Caco-2 (cell line): ENCODE measurements around the gene RAB41. TPM values are rescaled to one million over a fixed set of nuclear protein-coding genes. Genes with fewer than 3 reads are reported as not detected.
A peak's percentile ranks its signal among the peaks of the same experiment; 100 is the strongest.

Source experiments
- BruUV-seq: library from RNA; stranded (reverse); fragments of 400-500 nt; replicated peaks from 2 replicates; lab custom pipeline; 2021; lab: Mats Ljungman, UMichigan
- CTCF ChIA-PET: fragments of 300-600 bp; sonication (Branson Sonifier 250); formaldehyde crosslinking; loops from one replicate; lab custom pipeline; 2022; ENCODE audit warnings: antibody characterized with exemption; lab: Charles Lee
- POLR2A ChIA-PET: fragments of 300-600 bp; sonication (Branson Sonifier 250); formaldehyde crosslinking; loops from one replicate; lab custom pipeline; 2022; ENCODE audit warnings: antibody characterized with exemption; lab: Charles Lee
- DNase-seq, 2 experiments: peaks; one replicate each; pipeline versions ENCODE4 v3.0.0 to v3.0.0-alpha.2; 2020 to 2022
- H3K27me3 ChIP-seq: replicated peaks from 2 replicates; pipeline ENCODE4 v1.6.0; 2011; ENCODE audit warnings: low read length; ENCODE audit not compliant: control insufficient read depth, insufficient read depth
- H3K36me3 ChIP-seq: 2 replicates; pipeline ENCODE4 v1.5.1; 2011; ENCODE audit warnings: low read length; ENCODE audit not compliant: control insufficient read depth, insufficient read depth
- H3K4me1 ChIP-seq: fragments of 250-450 bp; sonication (Bioruptor Pico); 2 replicates; pipeline ENCODE4 v1.5.1; 2020; ENCODE audit warnings: mild to moderate bottlenecking
- H3K4me3 ChIP-seq: 2 replicates; pipeline ENCODE4 v1.5.1; 2011; ENCODE audit warnings: low read depth, mild to moderate bottlenecking, control low read depth, low read length
- H3K9me3 ChIP-seq: fragments of 250-450 bp; sonication (Bioruptor Pico); 2 replicates; pipeline ENCODE4 v1.5.1; 2020; ENCODE audit warnings: mild to moderate bottlenecking, moderate library complexity
- H3K27ac Mint-ChIP-seq: one replicate; pipeline ENCODE4 v1.8.0; 2022; ENCODE audit warnings: mixed read lengths; ENCODE audit not compliant: unreplicated experiment
- H3K27me3 Mint-ChIP-seq: one replicate; pipeline ENCODE4 v1.8.0; 2022; ENCODE audit warnings: mixed read lengths; ENCODE audit not compliant: insufficient read depth, unreplicated experiment
- H3K36me3 Mint-ChIP-seq: one replicate; pipeline ENCODE4 v1.8.0; 2022; ENCODE audit warnings: mild to moderate bottlenecking, mixed read lengths; ENCODE audit not compliant: insufficient read depth, unreplicated experiment
- H3K4me1 Mint-ChIP-seq: one replicate; pipeline ENCODE4 v1.8.0; 2022; ENCODE audit warnings: low read depth, mixed read lengths; ENCODE audit not compliant: unreplicated experiment
- H3K4me3 Mint-ChIP-seq: one replicate; pipeline ENCODE4 v1.8.0; 2022; ENCODE audit warnings: mild to moderate bottlenecking, moderate library complexity, mixed read lengths; ENCODE audit not compliant: unreplicated experiment
- H3K9me3 Mint-ChIP-seq: one replicate; pipeline ENCODE4 v1.8.0; 2022; ENCODE audit warnings: mixed read lengths; ENCODE audit not compliant: unreplicated experiment
- intact Hi-C: fragments of 100-400 bp; cut with micrococcal nuclease; formaldehyde crosslinking; loops from one replicate; pipeline ENCODE4 v1.10.0; 2022; ENCODE audit not compliant: unreplicated experiment
- total RNA-seq: library from RNA; stranded (reverse); gene quantifications from 2 replicates; pipeline ENCODE4 v1.2.3, GENCODE V29; 2022
- TF ChIP-seq, protein P1 (sequence below), 2 experiments: fragments of 200-600 bp in 1 of 2; IDR thresholded peaks; 1 replicate in 1 of 2; 2 replicates in 1 of 2; pipeline versions ENCODE4 v1.5.1 to v1.8.0; 2011 to 2022; ENCODE audit warnings: antibody characterized with exemption in 1 of 2, control low read depth in 1 of 2, inconsistent platforms in 1 of 2, low read depth in 1 of 2, low read length in 1 of 2, mild to moderate bottlenecking in 1 of 2, moderate library complexity in 1 of 2; ENCODE audit not compliant: insufficient read depth in 1 of 2, severe bottlenecking in 1 of 2, unreplicated experiment in 1 of 2

The RAB41 gene
- total RNA-seq, 1 experiment from 2014 or later = not detected

GRCh38 chrX:70331161-70331560 lies 49.2 kb downstream of the RAB41 start:
- Histone ChIP-seq H3K36me3 (no peaks in the 10 kb centered on the region), H3K9me3 (no peaks in the 10 kb centered on the region), H3K4me3 (no peak overlapping the region), H3K27me3 (no peaks in the 10 kb centered on the region), H3K4me1 (no peaks in the 10 kb centered on the region)
- H3K27ac Mint-ChIP-seq = no peak overlapping the region
- ChIA-PET CTCF (no interaction called here), POLR2A (no interaction called here)
- H3K27me3 Mint-ChIP-seq = no peaks in the 10 kb centered on the region
- no TSS peak for BruUV-seq
- DNase-seq = no peak
- intact Hi-C loops = no loop called here
- no peaks in the 10 kb centered on the region for H3K9me3 Mint-ChIP-seq
- TF ChIP-seq, protein P1, sequence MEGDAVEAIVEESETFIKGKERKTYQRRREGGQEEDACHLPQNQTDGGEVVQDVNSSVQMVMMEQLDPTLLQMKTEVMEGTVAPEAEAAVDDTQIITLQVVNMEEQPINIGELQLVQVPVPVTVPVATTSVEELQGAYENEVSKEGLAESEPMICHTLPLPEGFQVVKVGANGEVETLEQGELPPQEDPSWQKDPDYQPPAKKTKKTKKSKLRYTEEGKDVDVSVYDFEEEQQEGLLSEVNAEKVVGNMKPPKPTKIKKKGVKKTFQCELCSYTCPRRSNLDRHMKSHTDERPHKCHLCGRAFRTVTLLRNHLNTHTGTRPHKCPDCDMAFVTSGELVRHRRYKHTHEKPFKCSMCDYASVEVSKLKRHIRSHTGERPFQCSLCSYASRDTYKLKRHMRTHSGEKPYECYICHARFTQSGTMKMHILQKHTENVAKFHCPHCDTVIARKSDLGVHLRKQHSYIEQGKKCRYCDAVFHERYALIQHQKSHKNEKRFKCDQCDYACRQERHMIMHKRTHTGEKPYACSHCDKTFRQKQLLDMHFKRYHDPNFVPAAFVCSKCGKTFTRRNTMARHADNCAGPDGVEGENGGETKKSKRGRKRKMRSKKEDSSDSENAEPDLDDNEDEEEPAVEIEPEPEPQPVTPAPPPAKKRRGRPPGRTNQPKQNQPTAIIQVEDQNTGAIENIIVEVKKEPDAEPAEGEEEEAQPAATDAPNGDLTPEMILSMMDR (IDR thresholded peaks at IDR 0.05; ENCODE audit: insufficient read depth in 1 of 2, low read depth in 1 of 2, low read length in 1 of 2, severe bottlenecking in 1 of 2, unreplicated experiment in 1 of 2) = no peak
- no peaks in the 10 kb centered on the region for H3K4me1 Mint-ChIP-seq
- H3K4me3 Mint-ChIP-seq = no peak overlapping the region
- peaks cover 6% of the 10 kb centered on the region for H3K36me3 Mint-ChIP-seq

- Mint-ChIP-seq H3K27ac (no peak overlapping the region), H3K36me3 (peaks cover 6% of the 10 kb centered on the region), H3K9me3 (no peaks in the 10 kb centered on the region), H3K27me3 (no peaks in the 10 kb centered on the region), H3K4me1 (no peaks in the 10 kb centered on the region), H3K4me3 (no peak overlapping the region)
- ChIA-PET CTCF (no interaction called here), POLR2A (no interaction called here)
- no TSS peak for BruUV-seq
- H3K36me3 ChIP-seq = no peaks in the 10 kb centered on the region
- no peak overlapping the region for H3K4me3 ChIP-seq
- intact Hi-C loops = no loop called here
- TF ChIP-seq, protein P1 (IDR thresholded peaks at IDR 0.05; ENCODE audit: insufficient read depth in 1 of 2, low read depth in 1 of 2, low read length in 1 of 2, severe bottlenecking in 1 of 2, unreplicated experiment in 1 of 2) = peak in 1 of 2 experiments; percentile 40
- H3K4me1 ChIP-seq = no peaks in the 10 kb centered on the region
- H3K27me3 ChIP-seq = no peaks in the 10 kb centered on the region
- no peak for DNase-seq
- H3K9me3 ChIP-seq = no peaks in the 10 kb centered on the region
Measured at GRCh38 chrX:70332600-70332999, 50.6 kb downstream of the RAB41 start.

Other genes starting within 250 kb of the RAB41 start
- not detected in 2 replicates for gene AWAT2, start 232.2 kb upstream of the RAB41 start, total RNA-seq
- not detected in 2 replicates for gene OTUD6A, start 219.7 kb upstream of the RAB41 start, total RNA-seq
- 41.6 and 44.7 TPM in 2 replicates for gene IGBP1, start 148.7 kb upstream of the RAB41 start, total RNA-seq
- gene DGAT2L6, start 104.7 kb upstream of the RAB41 start, total RNA-seq = not detected in 2 replicates
- not detected in 2 replicates for gene AWAT1, start 47.5 kb upstream of the RAB41 start, total RNA-seq
- gene P2RY4, start 22.0 kb upstream of the RAB41 start, total RNA-seq = 0.18 TPM in 1 of 2 replicates, not detected in the other
- gene ARR3, start 13.8 kb upstream of the RAB41 start, total RNA-seq = not detected in 2 replicates
- 44.4 and 45.0 TPM in 2 replicates for gene PDZD11, start 7.8 kb downstream of the RAB41 start, total RNA-seq
- gene KIF4A, start 7.9 kb downstream of the RAB41 start, total RNA-seq = 36.9 and 39.6 TPM in 2 replicates
- gene GDPD2, start 141.1 kb downstream of the RAB41 start, total RNA-seq = 1.9 and 2.2 TPM in 2 replicates
- gene DLG3, start 162.7 kb downstream of the RAB41 start, total RNA-seq = 56.9 and 58.5 TPM in 2 replicates